OCI-LY7 (cell line): ENCODE data around the gene PTCD3. TPM values are rescaled to one million over a fixed set of nuclear protein-coding genes. Genes with fewer than 3 reads are reported as not detected.

Source experiments
- BruUV-seq: library from RNA; stranded (reverse); fragments of 400-500 nt; replicated peaks from 2 replicates; lab custom pipeline; 2021; lab: Mats Ljungman, UMichigan
- CTCF ChIA-PET: fragments of 300-600 bp; sonication (Branson Sonifier 250); formaldehyde crosslinking; loops from one replicate; lab custom pipeline; 2022; ENCODE audit warnings: antibody characterized with exemption; ENCODE audit not compliant: unreplicated experiment; lab: Charles Lee
- POLR2A ChIA-PET: fragments of 300-600 bp; sonication (Branson Sonifier 250); formaldehyde crosslinking; loops from one replicate; lab custom pipeline; 2022; ENCODE audit warnings: antibody characterized with exemption; lab: Charles Lee
- DNase-seq: peaks from one replicate; pipeline ENCODE4 v3.0.0-alpha.2; 2015; ENCODE audit warnings: low spot score
- H2AFZ ChIP-seq: fragments of 200-600 bp; sonication (generic), shearing (Covaris generic); 2 replicates; pipeline ENCODE4 v1.6.1; 2014; ENCODE audit warnings: mild to moderate bottlenecking, antibody characterized with exemption, low read length, moderate library complexity
- H3K27ac ChIP-seq: fragments of 200-600 bp; sonication (generic); 2 replicates; pipeline ENCODE4 v1.5.1; 2014; ENCODE audit warnings: mixed run types, low read depth, mild to moderate bottlenecking, moderate library complexity, low read length, inconsistent platforms; ENCODE audit not compliant: poor library complexity, severe bottlenecking
- H3K36me3 ChIP-seq: fragments of 200-600 bp; sonication (generic); 2 replicates; pipeline ENCODE4 v1.6.1; 2014; ENCODE audit warnings: mild to moderate bottlenecking, antibody characterized with exemption, low read length, moderate library complexity, mixed read lengths; ENCODE audit not compliant: insufficient read depth
- H3K4me1 ChIP-seq: fragments of 200-600 bp; sonication (generic); 2 replicates; pipeline ENCODE4 v1.5.1; 2014; ENCODE audit warnings: mild to moderate bottlenecking, low read length; ENCODE audit not compliant: insufficient read depth, poor library complexity, severe bottlenecking
- H3K4me2 ChIP-seq: fragments of 200-600 bp; sonication (generic); 2 replicates; pipeline ENCODE4 v1.6.1; 2014; ENCODE audit warnings: mild to moderate bottlenecking, low read length
- H3K4me3 ChIP-seq: fragments of 200-600 bp; sonication (generic); 2 replicates; pipeline ENCODE4 v1.5.1; 2014; ENCODE audit warnings: mild to moderate bottlenecking, low read depth, low read length; ENCODE audit not compliant: poor library complexity, severe bottlenecking
- H3K79me2 ChIP-seq: fragments of 200-600 bp; sonication (generic); 2 replicates; pipeline ENCODE4 v1.6.1; 2016; ENCODE audit warnings: low read depth, mild to moderate bottlenecking, low read length, moderate library complexity, mixed read lengths; ENCODE audit not compliant: insufficient read depth
- H3K9me2 ChIP-seq: fragments of 200-600 bp; sonication (generic); 2 replicates; pipeline ENCODE4 v1.6.1; 2016; ENCODE audit warnings: mild to moderate bottlenecking, low read length, mixed read lengths; ENCODE audit not compliant: insufficient read depth
- H3K9me3 ChIP-seq: fragments of 200-600 bp; sonication (generic); 2 replicates; pipeline ENCODE4 v1.6.1; 2014; ENCODE audit warnings: mild to moderate bottlenecking, mixed run types, low read length, mixed read lengths
- H4K20me1 ChIP-seq: fragments of 200-600 bp; sonication (generic); 2 replicates; pipeline ENCODE4 v1.6.1; 2014; ENCODE audit warnings: mild to moderate bottlenecking, antibody characterized with exemption, low read length, moderate library complexity, mixed read lengths; ENCODE audit not compliant: insufficient read depth
- EZH2phosphoT487 ChIP-seq: fragments of 200-600 bp; sonication (generic); IDR thresholded peaks from 2 replicates; pipeline ENCODE4 v1.6.1; 2018; ENCODE audit warnings: low read depth, borderline replicate concordance, mild to moderate bottlenecking, mixed run types, antibody characterized with exemption, low read length, moderate library complexity, mixed read lengths
- intact Hi-C: fragments of 100-400 bp; cut with micrococcal nuclease; formaldehyde crosslinking; loops from one replicate; pipeline ENCODE4 v1.10.0; 2022; ENCODE audit not compliant: unreplicated experiment
- total RNA-seq, 2 experiments: library from RNA; depleted of rRNA in 1 of 2; stranded (reverse); fragments of >200 nt in 1 of 2; shearing (Covaris generic) in 1 of 2; gene quantifications; 2 replicates each; pipeline ENCODE4 v1.2.3, GENCODE V29; 2014 to 2022
- TF ChIP-seq, protein P1 (sequence below): fragments of 200-600 bp; sonication (generic); conservative IDR thresholded peaks from 2 replicates; pipeline ENCODE4 v1.5.1; 2014; ENCODE audit warnings: mild to moderate bottlenecking, antibody characterized with exemption, low read length, moderate library complexity, mixed read lengths

PTCD3 gene
- total RNA-seq, 2 experiments from 2014 or later = 152 to 215 TPM

DNA sequence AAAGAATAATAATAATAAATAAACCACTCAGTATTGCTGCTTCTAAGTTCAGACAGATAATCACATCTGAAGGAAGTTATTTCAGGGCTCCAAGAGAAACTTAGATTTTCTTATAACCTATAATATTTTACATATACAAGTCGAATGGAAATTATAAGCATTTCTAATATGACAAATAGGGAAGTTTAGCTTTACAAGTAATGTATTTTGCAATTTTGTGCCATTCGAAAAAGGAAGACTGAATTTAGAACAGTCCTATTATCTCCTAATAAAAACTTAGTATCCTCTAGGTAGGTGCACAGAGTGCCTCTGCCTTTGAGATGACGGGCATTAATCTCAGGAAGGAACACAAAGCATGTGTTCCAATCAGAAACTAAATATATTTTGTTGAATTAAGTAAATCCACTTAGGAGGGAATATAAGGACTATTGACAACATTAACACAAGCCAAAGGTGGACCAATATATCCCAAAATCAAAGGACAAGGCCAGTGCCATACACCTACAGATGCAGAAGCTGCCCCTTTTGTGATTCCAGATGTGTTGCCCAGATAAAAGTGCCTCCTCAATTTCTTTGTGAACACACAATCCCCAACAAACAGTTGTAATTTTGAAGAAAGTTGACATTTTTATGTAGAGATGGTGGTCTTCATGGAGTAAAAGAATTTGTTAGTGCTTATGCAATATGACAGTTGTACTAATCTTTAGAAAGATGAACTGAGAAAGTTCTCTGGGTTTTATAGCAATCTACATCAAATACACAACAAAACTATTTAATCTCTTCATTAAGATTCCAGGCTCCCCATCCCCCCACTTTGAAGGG is 36.6 kb downstream of the PTCD3 start:
- no peak overlapping the region for H2AFZ ChIP-seq
- BruUV-seq = TSS peak; percentile 14
- ChIA-PET CTCF (no interaction called here), POLR2A (interaction anchor here (1.5 kb wide), 1 partner anchor 39 kb away, joined by 3 read pairs; no protein-coding TSS in a partner anchor)
- peaks cover 99% of the 10 kb centered on the region for H3K36me3 ChIP-seq
- no peak for DNase-seq
- H3K79me2 ChIP-seq = no peaks in the 10 kb centered on the region
- H3K4me3 ChIP-seq = no peak overlapping the region
- no peaks in the 10 kb centered on the region for H3K9me2 ChIP-seq
- no peak overlapping the region for H3K27ac ChIP-seq
- TF ChIP-seq, protein P1, sequence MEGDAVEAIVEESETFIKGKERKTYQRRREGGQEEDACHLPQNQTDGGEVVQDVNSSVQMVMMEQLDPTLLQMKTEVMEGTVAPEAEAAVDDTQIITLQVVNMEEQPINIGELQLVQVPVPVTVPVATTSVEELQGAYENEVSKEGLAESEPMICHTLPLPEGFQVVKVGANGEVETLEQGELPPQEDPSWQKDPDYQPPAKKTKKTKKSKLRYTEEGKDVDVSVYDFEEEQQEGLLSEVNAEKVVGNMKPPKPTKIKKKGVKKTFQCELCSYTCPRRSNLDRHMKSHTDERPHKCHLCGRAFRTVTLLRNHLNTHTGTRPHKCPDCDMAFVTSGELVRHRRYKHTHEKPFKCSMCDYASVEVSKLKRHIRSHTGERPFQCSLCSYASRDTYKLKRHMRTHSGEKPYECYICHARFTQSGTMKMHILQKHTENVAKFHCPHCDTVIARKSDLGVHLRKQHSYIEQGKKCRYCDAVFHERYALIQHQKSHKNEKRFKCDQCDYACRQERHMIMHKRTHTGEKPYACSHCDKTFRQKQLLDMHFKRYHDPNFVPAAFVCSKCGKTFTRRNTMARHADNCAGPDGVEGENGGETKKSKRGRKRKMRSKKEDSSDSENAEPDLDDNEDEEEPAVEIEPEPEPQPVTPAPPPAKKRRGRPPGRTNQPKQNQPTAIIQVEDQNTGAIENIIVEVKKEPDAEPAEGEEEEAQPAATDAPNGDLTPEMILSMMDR = no peak
- no peak for TF ChIP-seq EZH2phosphoT487
- H3K9me3 ChIP-seq = no peaks in the 10 kb centered on the region
- no peak overlapping the region for H3K4me2 ChIP-seq
- intact Hi-C loops = no loop called here
- 0 out of 2 replicates have a peak, but pooled peaks cover 4% of the 10 kb centered on the region for H4K20me1 ChIP-seq
- no peaks in the 10 kb centered on the region for H3K4me1 ChIP-seq

DNA sequence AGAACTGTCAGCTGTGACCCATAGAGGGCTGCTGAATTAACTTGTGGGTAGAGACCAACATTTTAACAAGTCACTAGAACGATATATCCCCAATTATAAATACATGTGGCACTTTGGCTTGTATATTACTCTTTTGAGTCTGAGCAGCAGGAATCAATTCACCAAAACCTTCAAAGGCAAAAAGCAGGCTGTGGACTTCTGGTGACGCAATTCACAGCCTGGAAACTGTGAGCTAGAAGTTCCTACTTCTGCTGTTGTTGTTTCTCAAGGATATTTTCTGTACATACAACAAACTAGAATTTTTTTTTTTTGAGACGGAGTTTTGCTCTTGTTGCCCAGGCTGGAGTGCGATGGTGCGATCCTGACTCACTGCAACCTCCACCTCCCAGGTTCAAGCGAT is 37.3 kb downstream of the PTCD3 start:
- DNase-seq = no peak
- Histone ChIP-seq H3K27ac (no peak overlapping the region), H3K36me3 (peaks cover 99% of the 10 kb centered on the region), H3K79me2 (no peaks in the 10 kb centered on the region), H3K9me2 (no peaks in the 10 kb centered on the region), H3K9me3 (no peaks in the 10 kb centered on the region), H3K4me2 (no peak overlapping the region), H4K20me1 (0 out of 2 replicates have a peak, but pooled peaks cover 4% of the 10 kb centered on the region), H3K4me1 (no peaks in the 10 kb centered on the region), H2AFZ (no peak overlapping the region), H3K4me3 (no peak overlapping the region)
- CTCF ChIA-PET = no interaction called here
- POLR2A ChIA-PET = interaction anchor here (0.7 to 1.5 kb wide), 2 partner anchors 38 to 424 kb away, joined by 3 to 4 read pairs; no protein-coding TSS in a partner anchor
- BruUV-seq = no TSS peak
- intact Hi-C loops = no loop called here
- TF ChIP-seq, protein P1 = no peak
- TF ChIP-seq EZH2phosphoT487 = no peak
